ENCODE measurements around the gene TBC1D17. TPM values are rescaled to one million over a fixed set of nuclear protein-coding genes. Genes with fewer than 3 reads are reported as not detected.
A peak's percentile ranks its signal among the peaks of the same experiment; 100 is the strongest.

The TBC1D17 gene
- total RNA-seq, 4 donors from 2014 or later: 56.4 to 93.4 (median 59.8) TPM

- TF ChIP-seq POLR2A (IDR thresholded peaks at IDR 0.05): no peak
- TF ChIP-seq, protein P1, sequence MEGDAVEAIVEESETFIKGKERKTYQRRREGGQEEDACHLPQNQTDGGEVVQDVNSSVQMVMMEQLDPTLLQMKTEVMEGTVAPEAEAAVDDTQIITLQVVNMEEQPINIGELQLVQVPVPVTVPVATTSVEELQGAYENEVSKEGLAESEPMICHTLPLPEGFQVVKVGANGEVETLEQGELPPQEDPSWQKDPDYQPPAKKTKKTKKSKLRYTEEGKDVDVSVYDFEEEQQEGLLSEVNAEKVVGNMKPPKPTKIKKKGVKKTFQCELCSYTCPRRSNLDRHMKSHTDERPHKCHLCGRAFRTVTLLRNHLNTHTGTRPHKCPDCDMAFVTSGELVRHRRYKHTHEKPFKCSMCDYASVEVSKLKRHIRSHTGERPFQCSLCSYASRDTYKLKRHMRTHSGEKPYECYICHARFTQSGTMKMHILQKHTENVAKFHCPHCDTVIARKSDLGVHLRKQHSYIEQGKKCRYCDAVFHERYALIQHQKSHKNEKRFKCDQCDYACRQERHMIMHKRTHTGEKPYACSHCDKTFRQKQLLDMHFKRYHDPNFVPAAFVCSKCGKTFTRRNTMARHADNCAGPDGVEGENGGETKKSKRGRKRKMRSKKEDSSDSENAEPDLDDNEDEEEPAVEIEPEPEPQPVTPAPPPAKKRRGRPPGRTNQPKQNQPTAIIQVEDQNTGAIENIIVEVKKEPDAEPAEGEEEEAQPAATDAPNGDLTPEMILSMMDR (IDR thresholded peaks at IDR 0.05): no peak
- intact Hi-C loops (cut with DNase I; ENCODE audit: low total_unique reads): no loop called here
- DNase-seq (ENCODE audit: low spot score in 2 of 2): peak; percentile 68 to 93
- 0 to 1% methylated on average over 24 to 28 of the region's 28 CpGs for WGBS, 2 donors
- peak overlapping the region; percentile 72 for H3K4me3 ChIP-seq (ENCODE audit: low read depth, poor library complexity, severe bottlenecking)
Measured at GRCh38 chr19:49875857-49876421, 1.6 kb upstream of the TBC1D17 start.

- WGBS, 2 donors: 0 to 1% methylated on average over 40 to 42 of the region's 46 CpGs
- intact Hi-C loops (cut with DNase I; ENCODE audit: low total_unique reads): no loop called here
Measured at GRCh38 chr19:49876422-49877019, 981 bp upstream of the TBC1D17 start.

DNA sequence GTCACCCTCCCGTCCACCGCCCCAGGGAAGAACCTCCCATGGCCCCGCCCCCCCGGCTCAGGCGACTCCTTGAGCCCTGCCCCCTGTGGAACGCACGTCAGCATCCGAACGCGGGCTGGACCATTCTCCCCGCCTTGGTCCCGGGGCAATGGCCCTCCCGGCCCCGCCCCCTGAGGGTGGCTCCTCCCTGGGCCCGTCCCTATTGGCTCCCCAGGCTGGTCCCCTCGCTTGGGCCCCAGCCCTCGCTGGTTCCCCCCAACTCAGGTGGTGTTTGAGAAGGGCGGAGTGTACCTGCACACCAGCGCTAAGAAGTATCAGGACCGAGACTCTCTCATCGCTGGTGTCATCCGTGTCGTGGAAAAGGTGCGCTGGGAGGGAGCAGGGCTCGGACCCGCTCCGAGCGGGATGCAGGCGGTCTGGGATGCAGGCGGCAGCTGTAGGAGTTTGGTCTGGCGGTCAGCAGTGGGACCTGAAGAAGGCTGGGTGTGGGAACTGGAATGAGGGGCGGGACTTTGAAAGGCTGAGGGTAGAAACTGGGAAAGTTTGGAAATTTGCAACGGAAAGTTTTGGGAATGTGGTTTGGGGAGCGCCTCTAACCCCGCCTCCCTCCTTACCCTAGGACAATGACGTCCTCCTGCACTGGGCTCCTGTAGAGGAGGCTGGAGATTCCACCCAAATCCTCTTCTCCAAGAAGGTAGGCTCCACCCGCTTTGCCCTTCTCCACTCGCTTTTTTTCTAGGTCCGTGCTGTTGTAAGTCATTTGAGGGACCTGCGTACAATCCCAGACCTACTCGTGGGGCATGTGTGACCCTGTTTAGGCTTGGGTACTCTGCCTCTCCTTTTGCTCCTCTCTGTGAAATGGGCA lies 609 bp downstream of the TBC1D17 start:
- 6 to 7% methylated on average over 39 to 41 of the region's 41 CpGs for WGBS, 2 donors
- DNase-seq (ENCODE audit: low spot score in 2 of 2): peak; percentile 98 to 100
- H3K4me3 ChIP-seq (ENCODE audit: low read depth, poor library complexity, severe bottlenecking): peak overlapping the region; percentile 51
- intact Hi-C loops (cut with DNase I; ENCODE audit: low total_unique reads): no loop called here
- TF ChIP-seq POLR2A (IDR thresholded peaks at IDR 0.05): no peak
- TF ChIP-seq, protein P1 (IDR thresholded peaks at IDR 0.05): no peak

More at GRCh38 chr19:49876422-49877019, 981 bp upstream of the TBC1D17 start:
- TF ChIP-seq, protein P1 (IDR thresholded peaks at IDR 0.05): no peak
- TF ChIP-seq POLR2A (IDR thresholded peaks at IDR 0.05): no peak
- DNase-seq (ENCODE audit: low spot score in 2 of 2): peak; percentile 98 to 100
- H3K4me3 ChIP-seq (ENCODE audit: low read depth, poor library complexity, severe bottlenecking): peak overlapping the region; percentile 72

GRCh38 chr19:49878744-49879070 lies 1.2 kb downstream of the TBC1D17 start:
- WGBS, 2 donors: 73 to 77% methylated on average over 9 of the region's 9 CpGs
- intact Hi-C loops (cut with DNase I; ENCODE audit: low total_unique reads): no loop called here
- DNase-seq (ENCODE audit: low spot score in 2 of 2): no peak
- H3K4me3 ChIP-seq (ENCODE audit: low read depth, poor library complexity, severe bottlenecking): no peak overlapping the region
- TF ChIP-seq, protein P1 (IDR thresholded peaks at IDR 0.05): no peak
- TF ChIP-seq POLR2A (IDR thresholded peaks at IDR 0.05): no peak

- no peak for TF ChIP-seq POLR2A (IDR thresholded peaks at IDR 0.05)
- TF ChIP-seq, protein P1 (IDR thresholded peaks at IDR 0.05): no peak
- WGBS, 2 donors: 92 to 95% methylated on average over 12 of the region's 12 CpGs
- intact Hi-C loops (cut with DNase I; ENCODE audit: low total_unique reads): no loop called here
Measured at GRCh38 chr19:49879243-49879963, 1.9 kb downstream of the TBC1D17 start.

More at GRCh38 chr19:49879243-49879963, 1.9 kb downstream of the TBC1D17 start:
- H3K4me3 ChIP-seq (ENCODE audit: low read depth, poor library complexity, severe bottlenecking): no peak overlapping the region
- no peak for DNase-seq (ENCODE audit: low spot score in 2 of 2)
